Measurements from ENCODE around the gene IP6K2. TPM values are rescaled to one million over a fixed set of nuclear protein-coding genes. Genes with fewer than 3 reads are reported as not detected.

IP6K2 gene
- total and polyA plus RNA-seq, 2 of the 8 experiments (the other 6 are each of a cell fraction or from before 2014, with no cell fraction given): 95.8 to 144 TPM

GRCh38 chr3:48663489-48664312 lies 53.3 kb downstream of the IP6K2 start (continued):
- no peak for TF ChIP-seq MAFK (IDR thresholded peaks at IDR 0.05; ENCODE audit: low read depth, low read length)
- TF ChIP-seq SP1 (IDR thresholded peaks at IDR 0.05; ENCODE audit: low read depth, low read length): peak; percentile 81; the same call in 1 of the 2 replicates
